Measurements from ENCODE around the gene NEK6.
A peak's percentile ranks its signal among the peaks of the same experiment; 100 is the strongest.

The NEK6 gene

GRCh38 chr9:124285903-124286291 is 28.1 kb downstream of the NEK6 start:
- TF ChIP-seq CTCF (conservative IDR thresholded peaks at IDR 0.05; ENCODE audit: control insufficient read depth, insufficient read depth, low read depth, low read length) = no peak
- H3K4me3 ChIP-seq (ENCODE audit: control insufficient read depth, low read depth, low read length) = no peak overlapping the region
- peak; percentile 94 for DNase-seq (ENCODE audit: low read depth)

- peak; percentile 88 for DNase-seq (ENCODE audit: low read depth)
- TF ChIP-seq CTCF (conservative IDR thresholded peaks at IDR 0.05; ENCODE audit: control insufficient read depth, insufficient read depth, low read depth, low read length) = no peak
- H3K4me3 ChIP-seq (ENCODE audit: control insufficient read depth, low read depth, low read length) = no peak overlapping the region
Observed at GRCh38 chr9:124286292-124286931, 28.7 kb downstream of the NEK6 start.

- no peak overlapping the region for H3K4me3 ChIP-seq (ENCODE audit: control insufficient read depth, low read depth, low read length)
- no peak for DNase-seq (ENCODE audit: low read depth)
Observed at GRCh38 chr9:124290053-124290591, 32.4 kb downstream of the NEK6 start.

GRCh38 chr9:124290743-124291554 is 33.2 kb downstream of the NEK6 start:
- DNase-seq (ENCODE audit: low read depth) = no peak
- no peak for TF ChIP-seq CTCF (conservative IDR thresholded peaks at IDR 0.05; ENCODE audit: control insufficient read depth, insufficient read depth, low read depth, low read length)
- H3K4me3 ChIP-seq (ENCODE audit: control insufficient read depth, low read depth, low read length) = no peak overlapping the region

More at GRCh38 chr9:124290053-124290591, 32.4 kb downstream of the NEK6 start:
- no peak for TF ChIP-seq CTCF (conservative IDR thresholded peaks at IDR 0.05; ENCODE audit: control insufficient read depth, insufficient read depth, low read depth, low read length)

GRCh38 chr9:124291801-124292396 is 34.1 kb downstream of the NEK6 start:
- no peak for TF ChIP-seq CTCF (conservative IDR thresholded peaks at IDR 0.05; ENCODE audit: control insufficient read depth, insufficient read depth, low read depth, low read length)
- DNase-seq (ENCODE audit: low read depth) = no peak

GRCh38 chr9:124292696-124293593 is 35.2 kb downstream of the NEK6 start:
- no peak for DNase-seq (ENCODE audit: low read depth)
- no peak for TF ChIP-seq CTCF (conservative IDR thresholded peaks at IDR 0.05; ENCODE audit: control insufficient read depth, insufficient read depth, low read depth, low read length)
- H3K4me3 ChIP-seq (ENCODE audit: control insufficient read depth, low read depth, low read length) = no peak overlapping the region

More at GRCh38 chr9:124291801-124292396, 34.1 kb downstream of the NEK6 start:
- no peak overlapping the region for H3K4me3 ChIP-seq (ENCODE audit: control insufficient read depth, low read depth, low read length)
